Type B pancreatic cell (in vitro differentiated cells): ENCODE results near the gene LRMDA. TPM values are rescaled to one million over a fixed set of nuclear protein-coding genes. Genes with fewer than 3 reads are reported as not detected.

Experiments used
- DNase-seq: peaks from one replicate; pipeline ENCODE4 v3.0.0; 2021; ENCODE audit warnings: mixed read lengths; ENCODE audit not compliant: unreplicated experiment; ENCODE audit errors: extremely low spot score
- H3K27ac Mint-ChIP-seq: 2 replicates; pipeline ENCODE4 v1.8.0; 2021; ENCODE audit warnings: mild to moderate bottlenecking, mixed read lengths
- H3K27me3 Mint-ChIP-seq: 2 replicates; pipeline ENCODE4 v1.8.0; 2021; ENCODE audit warnings: mixed read lengths
- H3K36me3 Mint-ChIP-seq: 2 replicates; pipeline ENCODE4 v1.8.0; 2021; ENCODE audit warnings: mixed read lengths
- H3K4me1 Mint-ChIP-seq: one replicate; pipeline ENCODE4 v1.8.0; 2021; ENCODE audit warnings: mixed read lengths; ENCODE audit not compliant: unreplicated experiment
- H3K4me3 Mint-ChIP-seq: 2 replicates; pipeline ENCODE4 v1.8.0; 2021; ENCODE audit warnings: mild to moderate bottlenecking, mixed read lengths
- H3K9me3 Mint-ChIP-seq: 2 replicates; pipeline ENCODE4 v1.8.0; 2021; ENCODE audit warnings: mixed read lengths
- total RNA-seq: library from RNA; stranded (reverse); gene quantifications from 2 replicates; pipeline ENCODE4 v1.2.1, GENCODE V29; 2021; ENCODE audit warnings: low replicate concordance
- TF ChIP-seq, protein P1 (sequence below): fragments of 200-600 bp; sonication (generic); conservative IDR thresholded peaks from 2 replicates; pipeline ENCODE4 v1.5.0; 2021; ENCODE audit warnings: antibody characterized with exemption, mild to moderate bottlenecking

LRMDA gene
- total RNA-seq, 1 donor from 2014 or later, result 2.0 TPM

DNA sequence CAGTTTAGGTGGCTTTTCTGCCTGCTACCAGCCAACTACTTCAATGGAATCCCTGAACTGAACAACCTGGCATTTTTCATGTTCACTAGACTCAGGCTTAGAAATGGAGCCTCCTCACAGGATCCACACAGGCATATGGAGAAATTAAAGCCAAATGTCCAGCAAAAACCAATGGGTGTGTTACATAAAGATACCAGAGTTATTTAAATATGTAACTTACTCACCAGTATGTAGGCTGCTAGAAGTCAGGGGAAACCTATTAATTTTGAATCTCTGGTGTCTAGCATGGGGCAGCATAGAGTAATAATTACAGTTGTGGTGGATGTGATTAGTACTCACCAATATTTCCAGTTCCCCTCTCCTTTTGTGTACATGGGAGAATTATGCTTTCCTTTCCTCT is 383.6 kb downstream of the LRMDA start:
- Mint-ChIP-seq H3K27ac (no peak overlapping the region), H3K4me1 (peaks cover 8% of the 10 kb centered on the region), H3K27me3 (peaks cover 55% of the 10 kb centered on the region), H3K36me3 (no peaks in the 10 kb centered on the region), H3K4me3 (no peak overlapping the region), H3K9me3 (peaks cover 8% of the 10 kb centered on the region)
- TF ChIP-seq, protein P1, sequence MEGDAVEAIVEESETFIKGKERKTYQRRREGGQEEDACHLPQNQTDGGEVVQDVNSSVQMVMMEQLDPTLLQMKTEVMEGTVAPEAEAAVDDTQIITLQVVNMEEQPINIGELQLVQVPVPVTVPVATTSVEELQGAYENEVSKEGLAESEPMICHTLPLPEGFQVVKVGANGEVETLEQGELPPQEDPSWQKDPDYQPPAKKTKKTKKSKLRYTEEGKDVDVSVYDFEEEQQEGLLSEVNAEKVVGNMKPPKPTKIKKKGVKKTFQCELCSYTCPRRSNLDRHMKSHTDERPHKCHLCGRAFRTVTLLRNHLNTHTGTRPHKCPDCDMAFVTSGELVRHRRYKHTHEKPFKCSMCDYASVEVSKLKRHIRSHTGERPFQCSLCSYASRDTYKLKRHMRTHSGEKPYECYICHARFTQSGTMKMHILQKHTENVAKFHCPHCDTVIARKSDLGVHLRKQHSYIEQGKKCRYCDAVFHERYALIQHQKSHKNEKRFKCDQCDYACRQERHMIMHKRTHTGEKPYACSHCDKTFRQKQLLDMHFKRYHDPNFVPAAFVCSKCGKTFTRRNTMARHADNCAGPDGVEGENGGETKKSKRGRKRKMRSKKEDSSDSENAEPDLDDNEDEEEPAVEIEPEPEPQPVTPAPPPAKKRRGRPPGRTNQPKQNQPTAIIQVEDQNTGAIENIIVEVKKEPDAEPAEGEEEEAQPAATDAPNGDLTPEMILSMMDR, result no peak
- no peak for DNase-seq

- H3K4me1 Mint-ChIP-seq, result peaks cover 8% of the 10 kb centered on the region
- TF ChIP-seq, protein P1, result no peak
- H3K9me3 Mint-ChIP-seq, result peaks cover 8% of the 10 kb centered on the region
- no peak overlapping the region for H3K4me3 Mint-ChIP-seq
- H3K36me3 Mint-ChIP-seq, result no peaks in the 10 kb centered on the region
- H3K27me3 Mint-ChIP-seq, result peaks cover 48% of the 10 kb centered on the region
- no peak for DNase-seq
- H3K27ac Mint-ChIP-seq, result no peak overlapping the region
These were observed 385.8 kb downstream of the LRMDA start for GRCh38 chr10:75817198-75817597.

- Mint-ChIP-seq H3K4me3 (no peak overlapping the region), H3K27me3 (peaks cover 45% of the 10 kb centered on the region), H3K4me1 (peaks cover 8% of the 10 kb centered on the region), H3K27ac (no peak overlapping the region), H3K36me3 (no peaks in the 10 kb centered on the region), H3K9me3 (peaks cover 6% of the 10 kb centered on the region)
- TF ChIP-seq, protein P1, result no peak
- DNase-seq, result no peak
These were observed 387.1 kb downstream of the LRMDA start for GRCh38 chr10:75818552-75818951.

DNA sequence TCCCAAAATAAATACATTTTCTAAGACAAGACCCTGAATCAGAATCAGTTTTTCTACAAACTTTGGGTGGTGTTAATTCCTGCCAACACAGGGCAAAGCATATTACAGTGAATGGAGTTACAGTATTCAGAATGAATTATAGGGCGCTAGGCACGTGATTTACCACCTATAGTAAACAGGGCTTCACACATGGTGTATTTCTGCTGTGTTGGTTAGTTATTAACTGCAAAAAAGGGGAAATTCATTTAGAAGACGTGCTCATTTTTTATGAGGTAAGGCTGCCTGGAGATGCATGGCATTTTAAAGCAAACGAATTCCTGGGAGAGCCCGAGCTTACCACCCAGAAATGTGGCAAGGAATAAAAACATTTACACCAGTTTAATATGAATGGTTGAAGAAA is 393.8 kb downstream of the LRMDA start:
- TF ChIP-seq, protein P1, result no peak
- no peaks in the 10 kb centered on the region for H3K36me3 Mint-ChIP-seq
- no peak overlapping the region for H3K4me3 Mint-ChIP-seq
- peaks cover 22% of the 10 kb centered on the region for H3K4me1 Mint-ChIP-seq
- H3K9me3 Mint-ChIP-seq, result peaks cover 6% of the 10 kb centered on the region
- no peak for DNase-seq
- H3K27ac Mint-ChIP-seq, result no peak overlapping the region
- H3K27me3 Mint-ChIP-seq, result peaks cover 24% of the 10 kb centered on the region

GRCh38 chr10:75825661-75826060 is 394.2 kb downstream of the LRMDA start:
- Mint-ChIP-seq H3K36me3 (no peaks in the 10 kb centered on the region), H3K27ac (no peak overlapping the region), H3K4me3 (no peak overlapping the region), H3K27me3 (peaks cover 20% of the 10 kb centered on the region), H3K4me1 (peaks cover 22% of the 10 kb centered on the region), H3K9me3 (peaks cover 8% of the 10 kb centered on the region)
- TF ChIP-seq, protein P1, result no peak
- DNase-seq, result no peak

DNA sequence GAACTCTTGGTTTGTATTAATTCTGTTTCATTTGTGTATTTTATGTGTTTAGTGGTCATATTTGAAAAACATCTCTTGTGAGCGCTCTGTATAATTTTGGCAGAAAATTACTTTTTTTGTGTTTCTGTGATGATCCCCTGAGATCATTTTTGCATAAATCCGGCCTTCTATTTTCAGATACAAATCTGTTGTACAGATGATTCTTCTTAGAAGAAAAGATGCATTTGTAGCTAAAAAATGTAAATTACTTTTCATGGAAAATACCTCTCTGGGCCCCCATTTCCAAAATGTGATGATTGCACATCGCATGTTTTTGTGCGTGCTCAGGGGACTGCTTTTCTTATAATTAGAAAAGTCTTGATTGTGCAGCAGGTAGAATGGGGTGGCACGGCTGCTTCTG is 395.4 kb downstream of the LRMDA start:
- no peak for DNase-seq
- Mint-ChIP-seq H3K27ac (no peak overlapping the region), H3K36me3 (no peaks in the 10 kb centered on the region), H3K4me3 (no peak overlapping the region), H3K27me3 (peaks cover 20% of the 10 kb centered on the region), H3K9me3 (peaks cover 10% of the 10 kb centered on the region), H3K4me1 (peaks cover 22% of the 10 kb centered on the region)
- TF ChIP-seq, protein P1, result no peak
